ENCODE results near the gene AGL.
"Not testable (repeated sequence)": the region's sequence is repeated elsewhere in the genome, so short reads cannot be mapped to it uniquely, and the experiment has no call there.

AGL gene

DNA sequence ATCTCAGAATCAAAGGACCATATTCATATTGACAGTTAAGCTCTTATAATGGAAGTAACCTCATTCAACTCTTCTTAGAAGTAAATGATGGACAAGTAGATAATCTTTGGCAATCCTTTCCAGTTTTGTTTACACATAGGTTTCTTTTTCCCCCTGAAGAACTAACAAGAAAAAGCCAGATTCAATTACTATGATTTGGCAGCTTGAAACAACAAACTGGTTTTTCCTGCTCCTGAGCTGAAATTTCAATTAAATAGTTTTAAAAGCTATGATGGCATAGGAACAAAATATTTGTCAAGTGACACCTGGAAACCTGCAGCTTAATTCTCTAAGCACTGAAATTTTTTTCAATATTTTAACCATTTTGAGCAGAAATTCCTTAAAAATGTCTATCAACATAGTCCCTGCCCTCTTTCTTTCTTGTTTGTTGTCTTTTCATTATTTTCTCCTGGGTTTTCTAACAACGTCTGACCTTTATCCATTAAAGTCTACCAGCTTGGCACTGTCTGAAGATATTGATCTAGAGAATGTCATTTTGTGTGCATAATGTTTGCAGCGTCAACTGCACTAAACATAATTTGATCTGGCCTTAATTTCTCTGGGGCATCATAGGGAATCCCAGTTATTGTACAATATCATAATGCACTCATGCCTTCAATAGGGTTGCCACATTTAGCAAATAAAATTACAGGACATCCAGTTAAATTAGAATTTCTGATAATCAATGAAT, 115.7 kb downstream of the AGL start:
- Mint-ChIP-seq H3K9me3 (no peaks in the 10 kb centered on the region), H3K27ac (no peak overlapping the region), H3K27me3 (ENCODE audit: low read depth) (no peaks in the 10 kb centered on the region), H3K4me1 (peaks cover 13% of the 10 kb centered on the region), H3K4me3 (no peak overlapping the region), H3K36me3 (ENCODE audit: low read depth) (no peaks in the 10 kb centered on the region)
- TF ChIP-seq, protein P1, sequence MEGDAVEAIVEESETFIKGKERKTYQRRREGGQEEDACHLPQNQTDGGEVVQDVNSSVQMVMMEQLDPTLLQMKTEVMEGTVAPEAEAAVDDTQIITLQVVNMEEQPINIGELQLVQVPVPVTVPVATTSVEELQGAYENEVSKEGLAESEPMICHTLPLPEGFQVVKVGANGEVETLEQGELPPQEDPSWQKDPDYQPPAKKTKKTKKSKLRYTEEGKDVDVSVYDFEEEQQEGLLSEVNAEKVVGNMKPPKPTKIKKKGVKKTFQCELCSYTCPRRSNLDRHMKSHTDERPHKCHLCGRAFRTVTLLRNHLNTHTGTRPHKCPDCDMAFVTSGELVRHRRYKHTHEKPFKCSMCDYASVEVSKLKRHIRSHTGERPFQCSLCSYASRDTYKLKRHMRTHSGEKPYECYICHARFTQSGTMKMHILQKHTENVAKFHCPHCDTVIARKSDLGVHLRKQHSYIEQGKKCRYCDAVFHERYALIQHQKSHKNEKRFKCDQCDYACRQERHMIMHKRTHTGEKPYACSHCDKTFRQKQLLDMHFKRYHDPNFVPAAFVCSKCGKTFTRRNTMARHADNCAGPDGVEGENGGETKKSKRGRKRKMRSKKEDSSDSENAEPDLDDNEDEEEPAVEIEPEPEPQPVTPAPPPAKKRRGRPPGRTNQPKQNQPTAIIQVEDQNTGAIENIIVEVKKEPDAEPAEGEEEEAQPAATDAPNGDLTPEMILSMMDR (IDR thresholded peaks at IDR 0.05; ENCODE audit: unreplicated experiment in 3 of 3), result no peak

DNA sequence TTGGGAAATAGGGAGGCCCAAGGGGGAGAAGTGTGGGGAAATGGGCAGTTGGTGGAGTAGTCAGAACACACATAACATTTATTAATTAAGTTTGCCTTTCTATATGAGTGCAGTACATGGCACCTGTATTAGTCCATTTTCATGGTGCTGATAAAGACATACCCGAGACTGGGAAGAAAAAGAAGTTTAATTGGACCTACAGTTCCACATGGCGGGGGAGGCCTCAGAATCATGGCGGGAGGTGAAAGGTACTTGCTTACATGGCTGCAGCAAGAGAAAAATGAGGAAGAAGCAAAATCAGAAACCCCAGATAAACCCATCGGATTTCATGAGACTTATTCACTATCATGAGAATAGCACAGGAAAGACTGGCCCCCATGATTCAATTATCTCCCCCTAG, 118.1 kb downstream of the AGL start:
- Mint-ChIP-seq H3K27me3 (ENCODE audit: low read depth) (no peaks in the 10 kb centered on the region), H3K36me3 (ENCODE audit: low read depth) (no peaks in the 10 kb centered on the region), H3K27ac (peak overlapping the region in 2 of 3 experiments; percentile 22 to 38), H3K4me1 (peaks cover 16% of the 10 kb centered on the region), H3K4me3 (peak overlapping the region; percentile 99 to 100 (median 99)), H3K9me3 (no peaks in the 10 kb centered on the region)
- TF ChIP-seq, protein P1 (IDR thresholded peaks at IDR 0.05; ENCODE audit: unreplicated experiment in 3 of 3), result no peak

DNA sequence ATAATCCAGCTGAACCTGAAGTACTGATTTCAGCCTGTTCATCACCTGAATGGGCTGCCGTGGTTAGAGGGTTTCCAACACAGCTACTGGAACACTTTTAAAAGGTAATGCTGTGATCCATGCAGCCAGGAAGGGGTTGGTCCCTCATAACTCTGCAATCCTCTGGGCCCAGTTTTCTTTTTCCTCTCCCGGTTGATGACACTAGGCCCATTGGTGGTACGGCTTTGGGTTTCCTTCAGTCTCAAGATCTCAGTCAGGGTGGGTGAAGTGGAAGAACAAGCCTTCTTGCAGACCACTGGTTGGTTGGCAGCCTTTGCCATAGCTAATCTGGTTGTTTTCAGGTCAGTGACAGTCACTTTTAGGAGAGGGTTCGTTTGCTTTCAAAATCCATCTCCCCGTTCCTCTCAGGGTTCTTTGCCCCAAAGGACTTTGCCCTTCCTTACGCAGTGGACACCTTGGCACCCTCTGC, 119.1 kb downstream of the AGL start:
- Mint-ChIP-seq H3K27me3 (ENCODE audit: low read depth) (no peaks in the 10 kb centered on the region), H3K36me3 (ENCODE audit: low read depth) (no peaks in the 10 kb centered on the region), H3K27ac (peak overlapping the region; percentile 53 to 87 (median 86)), H3K9me3 (no peaks in the 10 kb centered on the region), H3K4me1 (peaks cover 16% of the 10 kb centered on the region), H3K4me3 (peak overlapping the region; percentile 99 to 100 (median 99))
- TF ChIP-seq, protein P1 (IDR thresholded peaks at IDR 0.05; ENCODE audit: unreplicated experiment in 3 of 3), result no peak

DNA sequence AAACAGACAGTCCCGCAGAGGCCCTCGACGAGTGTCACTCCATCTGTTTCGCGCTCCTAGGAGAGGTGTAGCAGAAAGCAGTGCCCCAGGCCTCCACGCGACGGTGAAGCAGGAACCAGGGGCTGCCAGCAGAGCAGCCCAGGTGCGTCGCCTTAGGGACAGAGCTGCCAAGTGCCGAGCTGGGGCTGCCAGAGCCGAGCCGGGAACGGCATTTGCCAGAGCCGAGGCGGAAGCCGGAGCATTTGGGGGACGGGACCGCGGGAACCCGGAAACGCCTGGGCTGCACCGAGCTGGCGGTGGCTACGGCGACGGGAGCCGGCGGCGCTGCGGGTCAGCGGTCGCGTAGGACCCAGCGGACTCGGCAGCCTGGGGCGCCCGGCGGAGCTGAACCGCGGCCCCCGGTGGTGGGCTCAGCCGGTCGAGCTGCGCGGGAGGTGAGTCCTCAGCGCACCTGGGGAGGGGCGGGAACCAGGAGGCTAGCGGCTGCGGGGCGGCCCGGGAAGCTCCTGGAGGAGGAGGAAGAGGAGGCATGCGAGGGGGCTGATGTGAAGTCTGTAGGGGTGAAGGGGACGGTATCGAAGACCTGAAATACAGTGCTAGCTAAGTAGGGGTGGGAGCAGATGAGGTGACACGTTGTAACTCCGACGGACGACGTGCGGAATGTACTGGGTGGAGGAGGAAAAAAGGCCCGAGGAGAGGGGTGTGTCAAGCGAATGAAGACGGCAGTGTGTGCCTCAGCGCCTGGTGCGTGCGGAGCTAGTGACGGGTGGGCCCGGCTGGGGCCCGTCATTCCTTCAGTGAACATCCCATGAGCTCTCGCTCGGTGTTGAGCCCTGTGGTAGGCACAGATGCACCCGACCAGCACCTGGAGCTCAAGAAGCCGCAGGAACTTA, 119.8 kb downstream of the AGL start, which contains the start of gene SLC35A3:
SLC35A3 (plus strand) TSS at position 268 of the 893 bp plus-strand sequence. CDS start 23,559 bp downstream, outside the sequence.
- TF ChIP-seq, protein P1 (IDR thresholded peaks at IDR 0.05; ENCODE audit: unreplicated experiment in 3 of 3), result no peak
- H3K36me3 Mint-ChIP-seq (ENCODE audit: low read depth), result no peaks in the 10 kb centered on the region

DNA sequence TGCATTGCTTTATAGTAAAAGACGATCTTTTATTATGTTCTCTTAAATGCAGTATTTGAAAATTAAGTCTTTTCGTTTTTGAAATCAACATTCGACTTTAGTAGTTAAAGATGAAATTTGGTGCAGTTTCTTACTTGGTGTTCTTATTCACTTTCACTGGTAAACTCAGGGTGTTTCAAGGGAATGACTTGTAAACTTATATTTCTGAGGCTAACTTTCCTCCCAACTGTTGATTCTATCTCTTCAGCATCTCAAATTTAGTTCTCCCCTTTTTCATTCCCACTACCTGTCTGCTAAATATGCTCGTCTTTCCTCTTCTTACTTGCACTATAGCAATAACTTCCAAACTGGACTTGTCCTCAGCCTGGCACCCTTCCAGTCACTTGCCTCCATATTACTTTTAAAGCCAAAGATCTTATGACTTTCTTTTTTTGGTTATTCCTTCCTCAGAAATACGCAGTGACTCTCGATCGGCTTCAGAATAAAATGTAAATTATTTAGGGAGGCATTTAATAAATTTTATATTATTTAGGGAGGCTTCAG, 120.6 kb downstream of the AGL start:
- H3K27ac Mint-ChIP-seq, result peak overlapping the region; percentile 87 to 96 (median 91)
- H3K4me1 Mint-ChIP-seq, result peaks cover 16% of the 10 kb centered on the region
- no peaks in the 10 kb centered on the region for H3K27me3 Mint-ChIP-seq (ENCODE audit: low read depth)
- peaks cover 5% of the 10 kb centered on the region for H3K36me3 Mint-ChIP-seq (ENCODE audit: low read depth)
- no peaks in the 10 kb centered on the region for H3K9me3 Mint-ChIP-seq
- TF ChIP-seq, protein P1 (IDR thresholded peaks at IDR 0.05; ENCODE audit: unreplicated experiment in 3 of 3), result no peak
- H3K4me3 Mint-ChIP-seq, result peak overlapping the region; percentile 99 to 100 (median 99)

More for the DNA sequence above, 119.8 kb downstream of the AGL start, which contains the start of gene SLC35A3:
- H3K4me1 Mint-ChIP-seq, result peaks cover 16% of the 10 kb centered on the region
- peak within 1 kb of the TSS; percentile 87 to 96 (median 91) for H3K27ac Mint-ChIP-seq
- H3K9me3 Mint-ChIP-seq, result no peaks in the 10 kb centered on the region
- H3K27me3 Mint-ChIP-seq (ENCODE audit: low read depth), result no peaks in the 10 kb centered on the region
- H3K4me3 Mint-ChIP-seq, result peak within 1 kb of the TSS; percentile 99 to 100 (median 99)

DNA sequence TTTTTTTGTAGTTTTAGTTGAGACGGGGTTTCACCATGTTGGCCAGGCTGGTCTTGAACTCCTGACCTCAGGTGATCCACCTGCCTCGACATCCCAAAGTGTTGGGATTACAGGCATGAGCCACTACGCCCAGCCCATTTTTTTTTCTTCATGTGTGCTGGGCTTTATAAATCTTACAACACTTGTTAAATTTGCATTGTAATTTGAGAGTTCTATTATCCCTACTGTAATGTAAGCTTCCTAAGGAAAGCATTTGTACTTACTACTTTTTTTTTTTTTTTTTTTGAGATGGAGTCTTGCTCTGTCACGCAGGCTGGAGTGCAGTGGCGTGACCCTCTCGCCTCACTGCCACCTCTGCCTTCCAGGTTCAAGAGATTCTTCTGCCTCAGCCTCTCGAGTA, 121.9 kb downstream of the AGL start:
- Mint-ChIP-seq H3K4me3 (peak overlapping the region; percentile 69 to 83 (median 79)), H3K4me1 (peaks cover 16% of the 10 kb centered on the region)
- H3K36me3 Mint-ChIP-seq (ENCODE audit: low read depth); H3K9me3 Mint-ChIP-seq; H3K27me3 Mint-ChIP-seq (ENCODE audit: low read depth); H3K27ac Mint-ChIP-seq: not testable (repeated sequence)
